MCF 10A (cell line): ENCODE measurements around the gene BMAL2. TPM values are rescaled to one million over a fixed set of nuclear protein-coding genes. Genes with fewer than 3 reads are reported as not detected.
A peak's percentile ranks its signal among the peaks of the same experiment; 100 is the strongest.

Experiments
- BruUV-seq: library from RNA; stranded (reverse); fragments of 400-500 nt; replicated peaks from 2 replicates; lab custom pipeline; 2021; lab: Mats Ljungman, UMichigan
- CTCF ChIA-PET: fragments of 300-600 bp; sonication (Branson Sonifier 250); formaldehyde crosslinking; extraction: SDS; loops from one replicate; lab custom pipeline; 2021; ENCODE audit warnings: antibody characterized with exemption, inconsistent platforms; lab: Yijun Ruan, JAX
- POLR2A ChIA-PET: fragments of 300-600, 350-650 bp; sonication (Branson Sonifier 250); formaldehyde crosslinking; extraction: SDS; loops from one replicate; lab custom pipeline; 2020; ENCODE audit warnings: antibody characterized with exemption, inconsistent platforms; lab: Yijun Ruan, JAX
- DNase-seq: peaks from one replicate; pipeline ENCODE4 v3.0.0-alpha.2; 2018; ENCODE audit not compliant: unreplicated experiment
- H3K27ac Mint-ChIP-seq: one replicate; pipeline ENCODE4 v1.8.0; 2022; ENCODE audit warnings: mild to moderate bottlenecking, low read depth, mixed read lengths; ENCODE audit not compliant: unreplicated experiment
- H3K27me3 Mint-ChIP-seq: one replicate; pipeline ENCODE4 v1.8.0; 2022; ENCODE audit warnings: mixed read lengths; ENCODE audit not compliant: insufficient read depth, unreplicated experiment
- H3K36me3 Mint-ChIP-seq: one replicate; pipeline ENCODE4 v1.8.0; 2022; ENCODE audit warnings: mild to moderate bottlenecking, moderate library complexity, mixed read lengths; ENCODE audit not compliant: insufficient read depth, unreplicated experiment
- H3K4me1 Mint-ChIP-seq: one replicate; pipeline ENCODE4 v1.8.0; 2022; ENCODE audit warnings: mixed read lengths; ENCODE audit not compliant: insufficient read depth, unreplicated experiment
- H3K4me3 Mint-ChIP-seq: one replicate; pipeline ENCODE4 v1.8.0; 2022; ENCODE audit warnings: mild to moderate bottlenecking, moderate library complexity, mixed read lengths; ENCODE audit not compliant: unreplicated experiment
- H3K9me3 Mint-ChIP-seq: one replicate; pipeline ENCODE4 v1.8.0; 2022; ENCODE audit warnings: mixed read lengths; ENCODE audit not compliant: unreplicated experiment
- intact Hi-C: fragments of 100-400 bp; cut with micrococcal nuclease; formaldehyde crosslinking; loops from 2 replicates; pipeline ENCODE4 v1.14.1; 2022
- total RNA-seq: library from RNA; stranded (reverse); gene quantifications from 2 replicates; pipeline ENCODE4 v1.2.3, GENCODE V29; 2022
- TF ChIP-seq, protein P1 (sequence below): fragments of 200-600 bp; IDR thresholded peaks from one replicate; pipeline ENCODE4 v1.8.0; 2022; ENCODE audit warnings: antibody characterized with exemption, mild to moderate bottlenecking; ENCODE audit not compliant: unreplicated experiment

The BMAL2 gene
- total RNA-seq, 1 experiment from 2014 or later, result 18.0 TPM

DNA sequence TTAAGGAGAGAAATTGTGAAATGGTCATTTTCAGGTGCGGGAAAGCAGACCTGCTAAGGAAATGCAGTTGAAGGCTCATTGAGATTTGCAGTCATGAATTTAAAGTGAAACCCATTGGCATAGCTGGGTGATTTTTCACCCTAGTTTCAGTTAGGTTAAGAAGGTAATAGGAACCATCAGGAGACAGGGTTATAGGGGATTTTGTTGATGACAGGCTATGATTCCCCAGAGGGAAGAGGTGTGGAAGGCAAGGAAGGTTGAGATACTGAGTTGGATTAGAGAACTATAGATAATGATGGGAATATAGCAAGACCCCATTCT is 22.7 kb upstream of the BMAL2 start:
- Mint-ChIP-seq H3K9me3 (no peaks in the 10 kb centered on the region), H3K36me3 (peaks cover 25% of the 10 kb centered on the region), H3K27ac (no peak overlapping the region), H3K4me1 (no peaks in the 10 kb centered on the region), H3K27me3 (no peaks in the 10 kb centered on the region), H3K4me3 (no peak overlapping the region)
- intact Hi-C loops, result loop anchor here (5.0 kb wide), 3 partner anchors 68 to 373 kb away; partner anchors contain the start of genes FGFR1OP2, INTS13 and STK38L
- no TSS peak for BruUV-seq
- CTCF ChIA-PET, result interaction anchor here (0.7 kb wide), 1 partner anchor 71 kb away, joined by 4 read pairs; no protein-coding TSS in a partner anchor
- POLR2A ChIA-PET, result no interaction called here
- TF ChIP-seq, protein P1, sequence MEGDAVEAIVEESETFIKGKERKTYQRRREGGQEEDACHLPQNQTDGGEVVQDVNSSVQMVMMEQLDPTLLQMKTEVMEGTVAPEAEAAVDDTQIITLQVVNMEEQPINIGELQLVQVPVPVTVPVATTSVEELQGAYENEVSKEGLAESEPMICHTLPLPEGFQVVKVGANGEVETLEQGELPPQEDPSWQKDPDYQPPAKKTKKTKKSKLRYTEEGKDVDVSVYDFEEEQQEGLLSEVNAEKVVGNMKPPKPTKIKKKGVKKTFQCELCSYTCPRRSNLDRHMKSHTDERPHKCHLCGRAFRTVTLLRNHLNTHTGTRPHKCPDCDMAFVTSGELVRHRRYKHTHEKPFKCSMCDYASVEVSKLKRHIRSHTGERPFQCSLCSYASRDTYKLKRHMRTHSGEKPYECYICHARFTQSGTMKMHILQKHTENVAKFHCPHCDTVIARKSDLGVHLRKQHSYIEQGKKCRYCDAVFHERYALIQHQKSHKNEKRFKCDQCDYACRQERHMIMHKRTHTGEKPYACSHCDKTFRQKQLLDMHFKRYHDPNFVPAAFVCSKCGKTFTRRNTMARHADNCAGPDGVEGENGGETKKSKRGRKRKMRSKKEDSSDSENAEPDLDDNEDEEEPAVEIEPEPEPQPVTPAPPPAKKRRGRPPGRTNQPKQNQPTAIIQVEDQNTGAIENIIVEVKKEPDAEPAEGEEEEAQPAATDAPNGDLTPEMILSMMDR, result no peak
- no peak for DNase-seq

DNA sequence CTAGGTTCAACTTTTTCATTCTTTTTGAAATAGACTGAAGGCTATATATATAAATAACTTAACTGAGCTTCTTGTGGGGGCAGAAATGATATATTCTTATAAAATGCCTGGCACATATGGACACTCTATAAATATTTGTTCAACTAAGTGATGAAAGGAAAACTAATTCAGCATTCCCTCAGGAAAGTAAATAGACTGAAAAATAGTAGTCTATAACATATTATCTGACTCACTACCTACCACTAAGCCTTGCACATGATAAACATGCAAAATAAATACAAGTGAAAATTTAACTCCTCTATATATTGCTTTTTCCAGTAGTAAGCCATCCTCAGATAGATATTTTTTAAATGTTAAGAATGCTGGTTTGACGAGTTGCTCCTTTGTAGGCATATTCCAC is 15.7 kb upstream of the BMAL2 start:
- Mint-ChIP-seq H3K9me3 (no peaks in the 10 kb centered on the region), H3K4me3 (no peak overlapping the region), H3K4me1 (no peaks in the 10 kb centered on the region), H3K36me3 (peaks cover 32% of the 10 kb centered on the region), H3K27me3 (no peaks in the 10 kb centered on the region), H3K27ac (no peak overlapping the region)
- BruUV-seq, result no TSS peak
- TF ChIP-seq, protein P1, result no peak
- ChIA-PET POLR2A (interaction anchor here (1.3 kb wide), 1 partner anchor 13 kb away, joined by 4 read pairs; no protein-coding TSS in a partner anchor), CTCF (interaction anchor here (1.8 kb wide), 1 partner anchor 11 kb away, joined by 8 read pairs; no protein-coding TSS in a partner anchor)
- no peak for DNase-seq
- intact Hi-C loops, result no loop called here

DNA sequence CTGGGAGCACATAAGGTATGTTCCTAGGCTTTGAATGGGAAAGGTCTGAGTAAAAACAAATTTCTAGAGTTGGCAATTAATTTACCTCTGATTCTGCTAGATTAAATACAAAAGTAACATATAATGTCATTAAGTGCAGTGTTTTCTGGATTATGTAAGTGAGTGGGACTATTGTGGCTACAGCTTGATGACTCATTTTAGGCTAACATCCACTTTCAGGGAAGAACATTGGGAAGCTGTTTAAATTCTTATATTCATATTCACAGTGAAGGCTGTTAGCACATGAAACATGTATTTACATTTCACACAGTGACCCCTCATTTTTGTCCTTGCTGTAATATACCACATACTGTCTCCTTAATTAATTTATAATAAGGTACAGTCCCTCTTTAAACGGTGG is 13.2 kb upstream of the BMAL2 start:
- H3K36me3 Mint-ChIP-seq, result peaks cover 32% of the 10 kb centered on the region
- H3K4me3 Mint-ChIP-seq, result no peak overlapping the region
- DNase-seq, result peak; percentile 52
- ChIA-PET CTCF (interaction anchor here (0.9 to 2.3 kb wide), 3 partner anchors 13 to 79 kb away, joined by 3 to 11 read pairs (median 3); no protein-coding TSS in a partner anchor), POLR2A (interaction anchor here (0.6 to 1.0 kb wide), 2 partner anchors 13 kb away, joined by 4 read pairs; partner anchors contain the start of gene BMAL2)
- H3K4me1 Mint-ChIP-seq, result no peaks in the 10 kb centered on the region
- H3K27me3 Mint-ChIP-seq, result no peaks in the 10 kb centered on the region
- H3K27ac Mint-ChIP-seq, result no peak overlapping the region
- intact Hi-C loops, result no loop called here
- TF ChIP-seq, protein P1, result no peak
- no TSS peak for BruUV-seq
- no peaks in the 10 kb centered on the region for H3K9me3 Mint-ChIP-seq

DNA sequence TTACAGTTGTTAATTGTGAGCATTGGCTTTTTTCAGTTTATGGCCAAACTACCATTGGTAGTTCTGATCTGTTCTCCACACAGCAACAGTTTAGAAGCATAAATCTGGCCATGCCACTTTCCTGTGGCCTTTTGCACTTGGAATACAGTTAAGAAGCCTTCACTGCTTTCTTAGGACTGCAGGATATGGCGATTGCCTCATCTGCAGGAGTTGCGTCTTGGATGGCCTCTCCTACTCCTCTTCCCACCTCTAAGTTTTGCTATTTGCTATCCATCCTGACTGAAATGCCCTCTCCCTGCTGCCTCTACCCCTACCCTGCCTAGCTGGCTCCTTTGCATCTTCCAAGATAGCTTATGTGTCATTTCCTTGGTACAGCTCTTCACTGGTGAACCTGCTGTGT is 12.8 kb upstream of the BMAL2 start:
- DNase-seq, result no peak
- Mint-ChIP-seq H3K36me3 (peaks cover 28% of the 10 kb centered on the region), H3K27me3 (no peaks in the 10 kb centered on the region), H3K9me3 (no peaks in the 10 kb centered on the region), H3K4me1 (no peaks in the 10 kb centered on the region), H3K4me3 (no peak overlapping the region), H3K27ac (no peak overlapping the region)
- CTCF ChIA-PET, result interaction anchor here (0.7 to 2.3 kb wide), 4 partner anchors 12 to 65 kb away, joined by 3 to 11 read pairs (median 3); partner anchors contain the start of gene BMAL2
- TF ChIP-seq, protein P1, result no peak
- BruUV-seq, result no TSS peak
- POLR2A ChIA-PET, result interaction anchor here (1.0 to 1.5 kb wide), 2 partner anchors 13 kb away, joined by 3 to 4 read pairs; partner anchors contain the start of gene BMAL2
- intact Hi-C loops, result no loop called here
